BE2C (cell line): Measurements from ENCODE around the gene TREM2.
"Not testable (repeated sequence)": the region's sequence is repeated elsewhere in the genome, so short reads cannot be mapped to it uniquely, and the experiment has no call there.

Experiments used
- DNase-seq: peaks from one replicate; pipeline ENCODE4 v3.0.0-alpha.2; 2020
- H3K27me3 ChIP-seq: fragments of 250-450 bp; sonication (Bioruptor Pico); 2 replicates; pipeline ENCODE4 v1.5.1; 2020; ENCODE audit warnings: mild to moderate bottlenecking
- H3K36me3 ChIP-seq: fragments of 250-450 bp; sonication (Bioruptor Pico); 2 replicates; pipeline ENCODE4 v1.5.1; 2020; ENCODE audit warnings: mild to moderate bottlenecking
- H3K4me1 ChIP-seq: fragments of 250-450 bp; sonication (Bioruptor Pico); 2 replicates; pipeline ENCODE4 v1.5.1; 2020
- H3K4me3 ChIP-seq: 2 replicates; pipeline ENCODE4 v1.5.1; 2011; ENCODE audit warnings: low read depth, low read length
- H3K9me3 ChIP-seq: fragments of 250-450 bp; sonication (Bioruptor Pico); 2 replicates; pipeline ENCODE4 v1.5.1; 2020
- TF ChIP-seq, protein P1 (sequence below): IDR thresholded peaks from 2 replicates; pipeline ENCODE4 v1.5.1; 2012; ENCODE audit warnings: mild to moderate bottlenecking, low read depth, low read length

The TREM2 gene

DNA sequence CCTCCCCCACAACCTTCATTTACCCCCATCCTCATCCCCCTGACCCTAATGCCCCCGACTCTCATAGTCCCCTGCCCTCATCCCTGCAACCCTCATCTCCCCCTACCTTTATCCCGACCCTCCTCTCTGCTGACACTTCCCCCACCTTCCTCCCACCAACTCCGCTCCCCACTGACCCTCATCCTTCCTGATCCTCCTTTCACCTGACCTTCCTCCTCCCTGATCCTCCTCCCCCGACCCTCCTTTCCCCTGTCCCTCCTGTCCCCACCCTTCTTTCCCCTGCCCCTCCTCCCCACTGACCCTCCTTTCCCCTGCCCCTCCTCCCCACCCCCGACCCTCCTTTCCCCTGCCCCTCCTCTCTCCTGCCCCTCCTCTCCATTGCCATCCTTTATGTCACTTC is 31.0 kb upstream of the TREM2 start:
- Histone ChIP-seq H3K4me3 (no peak overlapping the region), H3K9me3 (no peaks in the 10 kb centered on the region; the same call in 1 of the 2 replicates), H3K27me3 (peaks cover 10% of the 10 kb centered on the region; the same call in 1 of the 2 replicates), H3K36me3 (no peaks in the 10 kb centered on the region), H3K4me1 (no peaks in the 10 kb centered on the region)
- TF ChIP-seq, protein P1, sequence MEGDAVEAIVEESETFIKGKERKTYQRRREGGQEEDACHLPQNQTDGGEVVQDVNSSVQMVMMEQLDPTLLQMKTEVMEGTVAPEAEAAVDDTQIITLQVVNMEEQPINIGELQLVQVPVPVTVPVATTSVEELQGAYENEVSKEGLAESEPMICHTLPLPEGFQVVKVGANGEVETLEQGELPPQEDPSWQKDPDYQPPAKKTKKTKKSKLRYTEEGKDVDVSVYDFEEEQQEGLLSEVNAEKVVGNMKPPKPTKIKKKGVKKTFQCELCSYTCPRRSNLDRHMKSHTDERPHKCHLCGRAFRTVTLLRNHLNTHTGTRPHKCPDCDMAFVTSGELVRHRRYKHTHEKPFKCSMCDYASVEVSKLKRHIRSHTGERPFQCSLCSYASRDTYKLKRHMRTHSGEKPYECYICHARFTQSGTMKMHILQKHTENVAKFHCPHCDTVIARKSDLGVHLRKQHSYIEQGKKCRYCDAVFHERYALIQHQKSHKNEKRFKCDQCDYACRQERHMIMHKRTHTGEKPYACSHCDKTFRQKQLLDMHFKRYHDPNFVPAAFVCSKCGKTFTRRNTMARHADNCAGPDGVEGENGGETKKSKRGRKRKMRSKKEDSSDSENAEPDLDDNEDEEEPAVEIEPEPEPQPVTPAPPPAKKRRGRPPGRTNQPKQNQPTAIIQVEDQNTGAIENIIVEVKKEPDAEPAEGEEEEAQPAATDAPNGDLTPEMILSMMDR, result no peak
- no peak for DNase-seq

DNA sequence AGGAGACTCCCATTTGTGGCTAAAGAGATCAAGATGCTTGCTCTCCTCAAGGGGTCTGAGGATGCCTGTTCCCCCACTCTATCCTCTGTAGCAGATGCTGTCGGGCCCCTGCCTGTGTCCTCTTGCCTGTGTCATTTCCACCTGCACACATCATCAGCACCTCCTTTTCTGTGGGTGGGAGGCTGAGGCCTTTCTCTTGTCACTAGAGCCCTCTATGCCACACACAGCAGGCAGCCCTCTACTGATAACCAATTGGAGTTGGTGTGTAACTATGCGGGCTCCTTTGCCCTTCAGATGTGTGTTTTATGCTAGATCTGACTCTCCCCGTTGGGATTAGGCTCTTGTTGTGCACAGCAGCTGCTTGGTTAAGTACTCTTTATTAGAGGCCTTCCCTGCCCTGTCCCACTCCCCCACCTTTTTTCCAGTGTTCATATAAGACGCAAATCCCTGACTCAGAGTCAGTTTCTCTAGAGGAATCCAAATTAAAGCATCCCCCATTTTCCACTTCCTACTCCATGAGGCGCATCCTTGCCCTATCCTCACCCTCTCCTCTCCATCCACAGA is 30.3 kb upstream of the TREM2 start:
- Histone ChIP-seq H3K27me3 (peaks cover 7% of the 10 kb centered on the region; the same call in 1 of the 2 replicates), H3K4me3 (no peak overlapping the region), H3K36me3 (no peaks in the 10 kb centered on the region), H3K9me3 (no peaks in the 10 kb centered on the region; the same call in 1 of the 2 replicates), H3K4me1 (no peaks in the 10 kb centered on the region)
- TF ChIP-seq, protein P1, result no peak
- DNase-seq, result no peak

DNA sequence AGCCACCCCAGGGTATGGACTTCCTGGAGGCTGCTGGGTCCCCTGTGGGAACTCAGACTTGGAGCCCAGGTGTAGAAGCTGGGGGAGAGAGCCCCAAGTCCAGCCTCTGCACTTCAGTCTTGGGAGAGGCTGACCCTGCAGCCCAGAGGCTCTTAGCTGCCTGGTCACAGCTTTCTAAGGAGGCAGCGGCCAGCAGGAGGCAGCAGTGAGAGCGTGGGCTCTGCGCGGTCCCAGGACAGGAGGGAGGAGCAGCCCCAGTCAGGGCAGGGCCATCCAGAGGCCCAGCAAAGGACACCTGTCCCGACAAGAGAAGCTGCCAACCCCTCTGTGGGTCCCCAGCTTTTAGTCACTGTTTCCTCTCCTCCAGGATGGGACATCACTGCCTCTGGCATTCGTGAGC is 28.7 kb upstream of the TREM2 start:
- H3K9me3 ChIP-seq, result no peaks in the 10 kb centered on the region; the same call in 1 of the 2 replicates
- no peaks in the 10 kb centered on the region for H3K4me1 ChIP-seq
- H3K4me3 ChIP-seq, result no peak overlapping the region
- TF ChIP-seq, protein P1, result peak; percentile 39
- H3K36me3 ChIP-seq, result no peaks in the 10 kb centered on the region
- peaks cover 6% of the 10 kb centered on the region; the same call in 1 of the 2 replicates for H3K27me3 ChIP-seq
- DNase-seq, result no peak

DNA sequence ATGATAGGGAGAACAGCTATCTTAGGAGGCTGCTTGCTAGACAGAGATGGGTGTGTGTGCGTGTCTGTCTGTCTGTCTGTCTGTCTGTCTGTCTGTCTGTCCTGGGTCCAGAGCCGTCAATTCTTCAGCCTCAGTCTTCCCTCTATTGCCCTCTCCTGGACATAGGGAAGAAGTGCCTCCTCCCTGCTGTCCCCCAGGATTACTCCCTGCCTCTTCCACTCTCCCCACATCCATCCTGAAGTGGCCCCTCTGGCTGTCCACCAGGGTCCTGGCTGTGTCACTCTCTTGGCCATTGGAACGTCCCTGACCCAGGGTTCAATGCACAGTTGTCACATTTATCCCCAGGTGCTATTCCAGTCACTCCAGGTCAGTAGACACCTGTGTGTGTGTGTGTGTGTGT is 27.9 kb upstream of the TREM2 start:
- no peaks in the 10 kb centered on the region; the same call in 1 of the 2 replicates for H3K9me3 ChIP-seq
- TF ChIP-seq, protein P1, result 0 out of 2 replicates have a peak, but pooled peaks have one; percentile 3
- no peak overlapping the region for H3K4me3 ChIP-seq
- no peaks in the 10 kb centered on the region for H3K36me3 ChIP-seq
- no peak for DNase-seq
- peaks cover 4% of the 10 kb centered on the region; the same call in 1 of the 2 replicates for H3K27me3 ChIP-seq
- H3K4me1 ChIP-seq, result no peaks in the 10 kb centered on the region

DNA sequence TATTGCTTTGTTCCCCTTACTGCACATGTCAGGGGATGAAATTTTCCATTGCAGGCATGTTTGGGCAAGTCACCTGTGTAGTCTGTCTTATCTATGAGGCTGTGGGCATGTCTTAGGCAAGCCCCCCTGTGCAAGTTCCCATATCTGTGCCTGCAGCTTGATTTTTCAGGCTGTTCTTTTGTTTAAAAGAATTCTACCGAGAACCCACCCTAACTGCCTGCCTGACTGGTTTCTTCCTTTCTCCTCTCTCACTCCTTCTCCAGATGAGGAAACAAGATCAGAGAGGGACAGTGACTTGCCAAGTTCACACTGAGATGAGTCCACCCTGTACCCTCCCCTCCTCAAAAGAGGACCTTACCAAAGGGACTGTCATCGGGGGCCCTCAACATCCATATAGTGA is 27.1 kb upstream of the TREM2 start:
- no peaks in the 10 kb centered on the region; the same call in 1 of the 2 replicates for H3K27me3 ChIP-seq
- no peak for DNase-seq
- no peak overlapping the region for H3K4me3 ChIP-seq
- no peaks in the 10 kb centered on the region for H3K36me3 ChIP-seq
- H3K9me3 ChIP-seq, result no peaks in the 10 kb centered on the region; the same call in 1 of the 2 replicates
- no peaks in the 10 kb centered on the region for H3K4me1 ChIP-seq
- TF ChIP-seq, protein P1, result no peak

DNA sequence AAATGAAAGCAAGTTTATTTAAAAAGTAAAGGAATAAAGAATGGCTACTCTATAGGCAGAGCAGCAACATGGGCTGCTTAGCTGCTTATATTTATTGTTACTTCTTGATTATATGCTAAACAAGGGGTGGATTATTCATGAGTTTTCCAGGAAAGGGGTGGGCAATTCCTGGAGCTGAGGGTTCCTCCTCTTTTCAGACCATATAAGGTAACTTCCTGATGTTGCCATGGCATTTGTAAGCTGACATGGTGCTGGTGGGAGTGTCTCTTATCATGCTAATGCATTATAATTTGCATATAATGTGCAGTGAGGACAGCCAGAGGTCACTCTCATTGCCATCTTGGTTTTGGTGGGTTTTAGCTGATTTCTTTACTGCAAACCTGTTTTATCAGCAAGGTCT is 26.1 kb upstream of the TREM2 start:
- not testable (repeated sequence) for H3K27me3 ChIP-seq, H3K36me3 ChIP-seq, DNase-seq, H3K4me1 ChIP-seq, H3K9me3 ChIP-seq, H3K4me3 ChIP-seq
